HCT116 (cell line): ENCODE measurements around the gene SMIM12. TPM values are rescaled to one million over a fixed set of nuclear protein-coding genes. Genes with fewer than 3 reads are reported as not detected.

Experiments used
- ATAC-seq: fragments of 200-7000 bp; cut with Tn5 transposase; 2 replicates; pipeline ENCODE4 v1.9.1; 2020; ENCODE audit warnings: mild to moderate bottlenecking, moderate library complexity
- BruUV-seq: library from RNA; stranded (reverse); fragments of 400-500 nt; replicated peaks from 2 replicates; lab custom pipeline; 2021; lab: Mats Ljungman, UMichigan
- CTCF ChIA-PET: fragments of 300-600 bp; sonication (Branson Sonifier 250); formaldehyde crosslinking; loops from one replicate; lab custom pipeline; 2021; ENCODE audit warnings: antibody characterized with exemption; lab: Charles Lee
- POLR2A ChIA-PET: fragments of 300-600, 350-600 bp; sonication (Branson Sonifier 250); formaldehyde crosslinking; loops from one replicate; lab custom pipeline; 2021; ENCODE audit warnings: antibody characterized with exemption; lab: Charles Lee
- RAD21 ChIA-PET, 2 experiments: fragments of 300-600 bp; sonication (Branson Sonifier 250); formaldehyde crosslinking; loops; one replicate each; lab custom pipeline; 2023; ENCODE audit warnings: low total read pairs in 2 of 2; ENCODE audit not compliant: uncharacterized antibody in 2 of 2, unreplicated experiment in 2 of 2, low non-redundant PET in 1 of 2; lab: Charles Lee
- DNase-seq: peaks from one replicate; pipeline ENCODE4 v3.0.0-alpha.2; 2010; ENCODE audit warnings: low read depth, low spot score
- H2AFZ ChIP-seq: fragments of 200-600 bp; shearing (Covaris generic), sonication (generic); 2 replicates; pipeline ENCODE4 v1.6.1; 2017; ENCODE audit warnings: low read depth, mixed run types, mixed read lengths, antibody characterized with exemption, low read length; ENCODE audit not compliant: poor library complexity, severe bottlenecking
- H3K27ac ChIP-seq: 2 replicates; pipeline ENCODE4 v1.5.1; 2012; ENCODE audit warnings: low read depth, low read length
- H3K27me3 ChIP-seq: fragments of 200-600 bp; sonication (generic); 2 replicates; pipeline ENCODE4 v1.6.1; 2016; ENCODE audit warnings: mixed run types, low read length, mixed read lengths; ENCODE audit not compliant: insufficient read depth
- H3K36me3 ChIP-seq, 2 experiments: fragments of 200-500 bp in 1 of 2; fragments of 200-600 bp in 1 of 2; sonication (Bioruptor generic) in 1 of 2; sonication (generic) in 1 of 2; 2 replicates each; pipeline versions ENCODE4 v1.5.1 to v1.6.1; 2014 to 2016; ENCODE audit warnings: low read length in 2 of 2, inconsistent platforms in 1 of 2, mixed read lengths in 1 of 2, mixed run types in 1 of 2; ENCODE audit not compliant: insufficient read depth in 2 of 2, control insufficient read depth in 1 of 2
- H3K4me1 ChIP-seq, 2 experiments: fragments of 200-600 bp in 1 of 2; sonication (generic) in 1 of 2; 2 replicates each; pipeline versions ENCODE4 v1.5.1 to v1.6.1; 2012 to 2017; ENCODE audit warnings: low read length in 2 of 2, inconsistent platforms in 1 of 2, mild to moderate bottlenecking in 1 of 2, mixed read lengths in 1 of 2, mixed run types in 1 of 2, moderate library complexity in 1 of 2; ENCODE audit not compliant: insufficient read depth in 2 of 2, control insufficient read depth in 1 of 2
- H3K4me2 ChIP-seq: fragments of 200-600 bp; sonication (generic); 2 replicates; pipeline ENCODE4 v1.6.1; 2017; ENCODE audit warnings: mixed run types, low read length, mixed read lengths
- H3K4me3 ChIP-seq, 2 experiments: fragments of 200-600 bp in 1 of 2; sonication (generic) in 1 of 2; replicated peaks in 1 of 2; 2 replicates each; pipeline ENCODE4 v1.5.1; 2011 to 2016; ENCODE audit warnings: low read length in 2 of 2, control low read depth in 1 of 2, low read depth in 1 of 2, mild to moderate bottlenecking in 1 of 2, mixed read lengths in 1 of 2, mixed run types in 1 of 2
- H3K79me2 ChIP-seq: fragments of 200-600 bp; sonication (generic); 2 replicates; pipeline ENCODE4 v1.6.1; 2017; ENCODE audit warnings: mild to moderate bottlenecking, mixed run types, low read length, moderate library complexity, mixed read lengths; ENCODE audit not compliant: insufficient read depth
- H3K9ac ChIP-seq: fragments of 200-600 bp; sonication (generic); 2 replicates; pipeline ENCODE4 v1.6.1; 2016; ENCODE audit warnings: low read length, mixed read lengths
- H3K9me2 ChIP-seq: fragments of 200-600 bp; sonication (generic), shearing (Covaris generic); 2 replicates; pipeline ENCODE4 v1.6.1; 2017; ENCODE audit warnings: mixed run types, mild to moderate bottlenecking, moderate library complexity; ENCODE audit not compliant: insufficient read depth
- H3K9me3 ChIP-seq, 2 experiments: fragments of 200-500 bp in 1 of 2; fragments of 200-600 bp in 1 of 2; sonication (Bioruptor generic) in 1 of 2; sonication (generic) in 1 of 2; 2 replicates each; pipeline ENCODE4 v1.6.1; 2014 to 2017; ENCODE audit warnings: low read length in 2 of 2, mixed read lengths in 2 of 2, inconsistent platforms in 1 of 2, low read depth in 1 of 2, mild to moderate bottlenecking in 1 of 2, mixed run types in 1 of 2, moderate library complexity in 1 of 2; ENCODE audit not compliant: control insufficient read depth in 1 of 2, insufficient read depth in 1 of 2
- H4K20me1 ChIP-seq: fragments of 200-600 bp; sonication (generic), shearing (Covaris generic); 2 replicates; pipeline ENCODE4 v1.6.1; 2017; ENCODE audit warnings: mixed run types, mild to moderate bottlenecking, moderate library complexity; ENCODE audit not compliant: insufficient read depth
- ELF1 ChIP-seq: IDR thresholded peaks from 2 replicates; pipeline ENCODE4 v1.6.1; 2012; ENCODE audit warnings: low read depth, borderline replicate concordance
- EZH2 ChIP-seq: fragments of 200-600 bp; sonication (generic); IDR thresholded peaks from 2 replicates; pipeline ENCODE4 v1.6.1; 2017; ENCODE audit warnings: antibody characterized with exemption, mixed run types
- EZH2phosphoT487 ChIP-seq: fragments of 200-600 bp; IDR thresholded peaks from 2 replicates; pipeline ENCODE4 v1.6.1; 2018; ENCODE audit warnings: antibody characterized with exemption, borderline replicate concordance
- POLR2A ChIP-seq: IDR thresholded peaks from 2 replicates; pipeline ENCODE4 v1.7.0; 2011; ENCODE audit warnings: borderline replicate concordance; ENCODE audit not compliant: insufficient read depth, insufficient read length; ENCODE audit errors: extremely low read depth
- RAD21 ChIP-seq: IDR thresholded peaks from 2 replicates; pipeline ENCODE4 v1.6.1; 2012; ENCODE audit warnings: low read depth, mild to moderate bottlenecking
- REST ChIP-seq: IDR thresholded peaks from 2 replicates; pipeline ENCODE4 v1.6.1; 2012; ENCODE audit warnings: low read depth
- SIN3A ChIP-seq: IDR thresholded peaks from 2 replicates; pipeline ENCODE4 v1.6.1; 2012; ENCODE audit warnings: low read depth
- TCF7L2 ChIP-seq: IDR thresholded peaks from 2 replicates; pipeline ENCODE4 v1.7.0; 2011; ENCODE audit warnings: borderline replicate concordance, inconsistent platforms; ENCODE audit not compliant: insufficient read depth, insufficient read length; ENCODE audit errors: extremely low read depth
- YY1 ChIP-seq: IDR thresholded peaks from 2 replicates; pipeline ENCODE4 v1.6.1; 2011; ENCODE audit warnings: low read length, low read depth, moderate library complexity, mild to moderate bottlenecking; ENCODE audit not compliant: insufficient replicate concordance; ENCODE audit errors: extremely low read depth
- ZFX ChIP-seq: fragments of 450-650 bp; IDR thresholded peaks from 2 replicates; pipeline ENCODE4 v1.6.1; 2017
- intact Hi-C: fragments of 100-400 bp; cut with micrococcal nuclease; formaldehyde crosslinking; loops from 2 replicates; pipeline ENCODE4 v1.10.0; 2022
- total RNA-seq: library from RNA; stranded (reverse); gene quantifications from one replicate; pipeline ENCODE4 v1.2.1, GENCODE V29; 2021; ENCODE audit not compliant: unreplicated experiment
- TF ChIP-seq, protein P1 (sequence below): IDR thresholded peaks from 2 replicates; pipeline ENCODE4 v1.6.1; 2012
- TF ChIP-seq, protein P2 (sequence below), 3 experiments: fragments of 200-600 bp in 1 of 3; sonication (generic) in 1 of 3; IDR thresholded peaks in 2 of 3; conservative IDR thresholded peaks in 1 of 3; 2 replicates each; pipeline ENCODE4 v1.5.1; 2012 to 2017; ENCODE audit warnings: low read depth in 2 of 3, low read length in 2 of 3, antibody characterized with exemption in 1 of 3, borderline replicate concordance in 1 of 3, control low read depth in 1 of 3, mild to moderate bottlenecking in 1 of 3, mixed read lengths in 1 of 3, mixed run types in 1 of 3, moderate library complexity in 1 of 3; ENCODE audit not compliant: insufficient read depth in 1 of 3
- TF ChIP-seq, protein P3 (sequence below): IDR thresholded peaks from 2 replicates; pipeline ENCODE4 v1.6.1; 2012

The SMIM12 gene
- total RNA-seq, 1 experiment from 2014 or later = 31.3 TPM

DNA sequence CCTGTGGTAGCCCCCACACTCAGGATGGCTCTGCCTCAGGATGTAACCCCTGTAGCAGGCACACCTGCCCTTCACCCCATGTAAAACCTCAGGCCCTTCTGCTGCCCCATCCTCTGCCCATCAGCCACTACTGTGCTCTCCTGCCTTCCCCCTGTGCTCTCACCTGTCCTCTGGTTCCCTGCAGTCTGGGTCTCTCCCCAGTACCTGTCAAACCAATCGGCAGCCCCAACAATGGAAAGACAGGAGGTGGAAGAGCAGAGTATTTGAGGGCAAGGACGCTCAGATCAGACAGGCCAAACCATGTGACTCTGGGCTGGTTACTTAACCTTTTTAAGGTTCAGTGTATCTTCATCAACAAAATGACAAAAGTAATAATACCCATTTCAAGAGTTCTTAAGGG lies 30.9 kb downstream of the SMIM12 start:
- Histone ChIP-seq H2AFZ (no peak overlapping the region), H4K20me1 (no peaks in the 10 kb centered on the region), H3K4me3 (no peak overlapping the region), H3K9me3 (no peaks in the 10 kb centered on the region), H3K36me3 (no peaks in the 10 kb centered on the region), H3K9ac (no peak overlapping the region), H3K4me2 (no peak overlapping the region), H3K27me3 (peaks cover 6% of the 10 kb centered on the region; the same call in 1 of the 2 replicates), H3K27ac (no peak overlapping the region), H3K79me2 (no peaks in the 10 kb centered on the region), H3K9me2 (no peaks in the 10 kb centered on the region), H3K4me1 (no peaks in the 10 kb centered on the region)
- POLR2A ChIA-PET = no interaction called here
- DNase-seq (no peak), ATAC-seq (no peak)
- intact Hi-C loops = no loop called here
- CTCF ChIA-PET = no interaction called here
- RAD21 ChIA-PET = no interaction called here
- BruUV-seq = no TSS peak
- TF ChIP-seq, protein P1, sequence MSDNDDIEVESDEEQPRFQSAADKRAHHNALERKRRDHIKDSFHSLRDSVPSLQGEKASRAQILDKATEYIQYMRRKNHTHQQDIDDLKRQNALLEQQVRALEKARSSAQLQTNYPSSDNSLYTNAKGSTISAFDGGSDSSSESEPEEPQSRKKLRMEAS = no peak
- TF ChIP-seq, protein P2, sequence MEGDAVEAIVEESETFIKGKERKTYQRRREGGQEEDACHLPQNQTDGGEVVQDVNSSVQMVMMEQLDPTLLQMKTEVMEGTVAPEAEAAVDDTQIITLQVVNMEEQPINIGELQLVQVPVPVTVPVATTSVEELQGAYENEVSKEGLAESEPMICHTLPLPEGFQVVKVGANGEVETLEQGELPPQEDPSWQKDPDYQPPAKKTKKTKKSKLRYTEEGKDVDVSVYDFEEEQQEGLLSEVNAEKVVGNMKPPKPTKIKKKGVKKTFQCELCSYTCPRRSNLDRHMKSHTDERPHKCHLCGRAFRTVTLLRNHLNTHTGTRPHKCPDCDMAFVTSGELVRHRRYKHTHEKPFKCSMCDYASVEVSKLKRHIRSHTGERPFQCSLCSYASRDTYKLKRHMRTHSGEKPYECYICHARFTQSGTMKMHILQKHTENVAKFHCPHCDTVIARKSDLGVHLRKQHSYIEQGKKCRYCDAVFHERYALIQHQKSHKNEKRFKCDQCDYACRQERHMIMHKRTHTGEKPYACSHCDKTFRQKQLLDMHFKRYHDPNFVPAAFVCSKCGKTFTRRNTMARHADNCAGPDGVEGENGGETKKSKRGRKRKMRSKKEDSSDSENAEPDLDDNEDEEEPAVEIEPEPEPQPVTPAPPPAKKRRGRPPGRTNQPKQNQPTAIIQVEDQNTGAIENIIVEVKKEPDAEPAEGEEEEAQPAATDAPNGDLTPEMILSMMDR (IDR thresholded peaks at IDR 0.05 in 2 of 3, conservative IDR thresholded peaks at IDR 0.05 in 1 of 3; ENCODE audit: borderline replicate concordance in 1 of 3, insufficient read depth in 1 of 3, low read depth in 2 of 3, low read length in 2 of 3) = no peak
- TF ChIP-seq YY1 (no peak), SIN3A (no peak)
- TF ChIP-seq, protein P3, sequence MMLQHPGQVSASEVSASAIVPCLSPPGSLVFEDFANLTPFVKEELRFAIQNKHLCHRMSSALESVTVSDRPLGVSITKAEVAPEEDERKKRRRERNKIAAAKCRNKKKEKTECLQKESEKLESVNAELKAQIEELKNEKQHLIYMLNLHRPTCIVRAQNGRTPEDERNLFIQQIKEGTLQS = no peak

- no TSS peak for BruUV-seq
- no peaks in the 10 kb centered on the region for H3K36me3 ChIP-seq
- POLR2A ChIA-PET = no interaction called here
- no peak for TF ChIP-seq POLR2A
- no peak for TF ChIP-seq EZH2
- TF ChIP-seq EZH2phosphoT487 = no peak
- TF ChIP-seq ZFX = no peak
- TF ChIP-seq, protein P1 = no peak
- TF ChIP-seq, protein P3 = no peak
- no peak for TF ChIP-seq REST
- TF ChIP-seq TCF7L2 = no peak
- TF ChIP-seq RAD21 = no peak
- TF ChIP-seq ELF1 = no peak
Measured at GRCh38 chr1:34827341-34827941, 32.1 kb downstream of the SMIM12 start.

More at GRCh38 chr1:34827341-34827941, 32.1 kb downstream of the SMIM12 start:
- no peaks in the 10 kb centered on the region for H3K4me1 ChIP-seq
- H3K79me2 ChIP-seq = no peaks in the 10 kb centered on the region
- no peaks in the 10 kb centered on the region for H3K9me3 ChIP-seq
- H3K4me2 ChIP-seq = no peak overlapping the region
- DNase-seq (no peak), ATAC-seq (no peak)
- H3K4me3 ChIP-seq = no peak overlapping the region
- H3K9ac ChIP-seq = no peak overlapping the region
- peaks cover 6% of the 10 kb centered on the region; the same call in 1 of the 2 replicates for H3K27me3 ChIP-seq
- no peak overlapping the region for H2AFZ ChIP-seq
- CTCF ChIA-PET = no interaction called here
- intact Hi-C loops = no loop called here
- H3K9me2 ChIP-seq = no peaks in the 10 kb centered on the region
- RAD21 ChIA-PET = no interaction called here
- no peak overlapping the region for H3K27ac ChIP-seq
- no peaks in the 10 kb centered on the region for H4K20me1 ChIP-seq
